Peyer's patch (tissue), 4 donors: ENCODE results near the gene GTF2E1.

Source experiments
- CTCF ChIP-seq, 6 experiments: fragments of 450-650 bp in 4 of 6; fragments of 200-600 bp in 2 of 6; sonication (generic) in 1 of 6; IDR thresholded peaks; one replicate each; pipeline ENCODE4 v1.5.1; 2017 to 2019; ENCODE audit warnings: antibody characterized with exemption in 6 of 6, mild to moderate bottlenecking in 3 of 6, moderate library complexity in 1 of 6
- POLR2A ChIP-seq, 2 donors: fragments of 450-650 bp; IDR thresholded peaks; one replicate each; pipeline ENCODE4 v1.5.1; 2017; ENCODE audit warnings: antibody characterized with exemption in 2 of 2, mild to moderate bottlenecking in 2 of 2, moderate library complexity in 2 of 2

- TF ChIP-seq CTCF (IDR thresholded peaks at IDR 0.05), result no peak
- no peak for TF ChIP-seq POLR2A (IDR thresholded peaks at IDR 0.05)
Observed at GRCh38 chr3:120795959-120796358, 53.4 kb downstream of the GTF2E1 start.
